SK-N-SH (cell line): ENCODE data around the gene PARD3B. TPM values are rescaled to one million over a fixed set of nuclear protein-coding genes. Genes with fewer than 3 reads are reported as not detected.

Experiments
- CTCF ChIA-PET: fragments of 300-600, 350-600 bp; formaldehyde crosslinking; extraction: SDS; loops from one replicate; lab custom pipeline; 2021; lab: Yijun Ruan, JAX
- POLR2A ChIA-PET: fragments of 350-600 bp; sonication (Branson Sonifier 250); formaldehyde crosslinking; extraction: SDS; loops from one replicate; lab custom pipeline; 2020; ENCODE audit warnings: antibody characterized with exemption, inconsistent platforms; lab: Yijun Ruan, JAX
- DNase-seq: peaks from one replicate; pipeline ENCODE4 v3.0.0; 2012
- H2AFZ ChIP-seq: fragments of 200-600 bp; sonication (generic); 2 replicates; pipeline ENCODE4 v1.8.1; 2016; ENCODE audit warnings: antibody characterized with exemption, mild to moderate bottlenecking, low read depth
- H3F3A ChIP-seq: fragments of 200-600 bp; sonication (generic); replicated peaks from 2 replicates; pipeline ENCODE3; 2016; ENCODE audit warnings: antibody characterized with exemption, mild to moderate bottlenecking; ENCODE audit not compliant: insufficient read depth
- H3K27ac ChIP-seq, 2 experiments: fragments of 200-500 bp in 1 of 2; fragments of 200-600 bp in 1 of 2; sonication (Bioruptor generic) in 1 of 2; sonication (generic), shearing (Covaris generic) in 1 of 2; 2 replicates each; pipeline versions ENCODE4 v1.5.1 to v1.6.1; 2014 to 2016; ENCODE audit warnings: low read depth in 2 of 2, inconsistent platforms in 1 of 2, low read length in 1 of 2, mild to moderate bottlenecking in 1 of 2, mixed read lengths in 1 of 2
- H3K27me3 ChIP-seq: fragments of 200-600 bp; sonication (generic), shearing (Covaris generic); 2 replicates; pipeline ENCODE4 v1.6.1; 2016; ENCODE audit warnings: mixed run types; ENCODE audit not compliant: insufficient read depth
- H3K36me3 ChIP-seq, 2 experiments: fragments of 200-500 bp in 1 of 2; fragments of 200-600 bp in 1 of 2; sonication (Bioruptor generic) in 1 of 2; sonication (generic) in 1 of 2; replicated peaks in 1 of 2; 2 replicates each; pipeline versions ENCODE3 to v1.5.1; 2014 to 2016; ENCODE audit warnings: low read length in 1 of 2, mild to moderate bottlenecking in 1 of 2; ENCODE audit not compliant: insufficient read depth in 2 of 2, control insufficient read depth in 1 of 2
- H3K4me1 ChIP-seq, 2 experiments: fragments of 200-500 bp in 1 of 2; fragments of 200-600 bp in 1 of 2; sonication (Bioruptor generic) in 1 of 2; sonication (generic), shearing (Covaris generic) in 1 of 2; 2 replicates each; pipeline versions ENCODE4 v1.5.1 to v1.6.1; 2014 to 2016; ENCODE audit warnings: low read depth in 1 of 2, low read length in 1 of 2, mixed run types in 1 of 2; ENCODE audit not compliant: insufficient read depth in 2 of 2, control insufficient read depth in 1 of 2
- H3K4me2 ChIP-seq: fragments of 200-600 bp; sonication (generic), shearing (Covaris generic); 2 replicates; pipeline ENCODE4 v1.6.1; 2017; ENCODE audit warnings: mixed run types
- H3K4me3 ChIP-seq, 2 experiments: fragments of 200-500 bp in 1 of 2; fragments of 200-600 bp in 1 of 2; sonication (Bioruptor generic) in 1 of 2; sonication (generic), shearing (Covaris generic) in 1 of 2; 2 replicates each; pipeline versions ENCODE4 v1.5.1 to v1.8.1; 2014 to 2016; ENCODE audit warnings: low read depth in 2 of 2, inconsistent platforms in 1 of 2, low read length in 1 of 2, mild to moderate bottlenecking in 1 of 2, mixed read lengths in 1 of 2, moderate library complexity in 1 of 2
- H3K79me2 ChIP-seq: fragments of 200-600 bp; sonication (generic); 2 replicates; pipeline ENCODE4 v1.8.1; 2017; ENCODE audit warnings: mild to moderate bottlenecking; ENCODE audit not compliant: insufficient read depth
- H3K9ac ChIP-seq: fragments of 200-600 bp; sonication (generic); 2 replicates; pipeline ENCODE4 v1.6.1; 2017; ENCODE audit warnings: mixed run types
- H3K9me2 ChIP-seq: fragments of 200-600 bp; sonication (generic); 2 replicates; pipeline ENCODE4 v1.6.1; 2017; ENCODE audit warnings: mixed run types
- H3K9me3 ChIP-seq: fragments of 200-600 bp; sonication (generic); 2 replicates; pipeline ENCODE4 v1.6.1; 2017; ENCODE audit warnings: mixed run types, mild to moderate bottlenecking, moderate library complexity
- H4K20me1 ChIP-seq: fragments of 200-600 bp; sonication (generic); 2 replicates; pipeline ENCODE4 v1.6.1; 2017; ENCODE audit warnings: mild to moderate bottlenecking, mixed run types; ENCODE audit not compliant: insufficient read depth
- CHD2 ChIP-seq: fragments of 150-350 bp; IDR thresholded peaks from 2 replicates; pipeline ENCODE4 v1.6.1; 2018; ENCODE audit warnings: low read length; ENCODE audit not compliant: partially characterized antibody
- EZH2phosphoT487 ChIP-seq: fragments of 200-600 bp; sonication (generic); IDR thresholded peaks from 2 replicates; pipeline ENCODE4 v1.6.1; 2017; ENCODE audit warnings: low read depth, mixed run types, mild to moderate bottlenecking, antibody characterized with exemption, moderate library complexity, borderline replicate concordance
- FOSL2 ChIP-seq: IDR thresholded peaks from 2 replicates; pipeline ENCODE4 v1.4.0; 2012; ENCODE audit warnings: low read depth, mild to moderate bottlenecking, moderate library complexity, borderline replicate concordance
- GABPA ChIP-seq: IDR thresholded peaks from 2 replicates; pipeline ENCODE4 v1.4.0; 2012; ENCODE audit warnings: low read depth, mild to moderate bottlenecking
- IRF3 ChIP-seq: fragments of 150-350 bp; IDR thresholded peaks from 2 replicates; pipeline ENCODE4 v1.6.1; 2016; ENCODE audit warnings: mild to moderate bottlenecking, low read depth, low read length
- JUND ChIP-seq: IDR thresholded peaks from 2 replicates; pipeline ENCODE4 v1.4.0; 2012
- MXI1 ChIP-seq: IDR thresholded peaks from 2 replicates; pipeline ENCODE4 v1.6.1; 2012; ENCODE audit warnings: mild to moderate bottlenecking, low read depth, low read length, improper control_type of control experiment
- NFIC ChIP-seq: IDR thresholded peaks from 2 replicates; pipeline ENCODE4 v1.4.0; 2012; ENCODE audit warnings: borderline replicate concordance
- PBX3 ChIP-seq: IDR thresholded peaks from 2 replicates; pipeline ENCODE4; 2012
- SMC3 ChIP-seq: IDR thresholded peaks from 2 replicates; pipeline ENCODE4 v1.6.1; 2012; ENCODE audit warnings: low read depth, low read length, improper control_type of control experiment
- TAF1 ChIP-seq: IDR thresholded peaks from 2 replicates; pipeline ENCODE4 v1.6.1; 2012; ENCODE audit warnings: low read depth, mild to moderate bottlenecking, low read length, moderate library complexity, borderline replicate concordance
- USF1 ChIP-seq: IDR thresholded peaks from 2 replicates; pipeline ENCODE4 v1.4.0; 2012; ENCODE audit warnings: low read depth, borderline replicate concordance
- ZBTB33 ChIP-seq: IDR thresholded peaks from 2 replicates; pipeline ENCODE4 v1.4.0; 2012; ENCODE audit warnings: low read depth, borderline replicate concordance
- WGBS: methylation state at CpG from one replicate; pipeline ENCODE4 v1.1.6; 2017; ENCODE audit warnings: low lambda C conversion rate; 5-methylcytosine and 5-hydroxymethylcytosine counted together
- polyA plus RNA-seq, 3 experiments: library from polyadenylated mRNA; depleted of rRNA; stranded (reverse); fragments of >200 nt; gene quantifications; 2 replicates each; pipeline ENCODE4 v1.2.3, GENCODE V29; 2012

PARD3B gene
- polyA plus RNA-seq, 1 of the 3 experiments (the other 2 are of a cell fraction) = 0.87 TPM

- TF ChIP-seq USF1 = no peak
- no peak for TF ChIP-seq PBX3
- TF ChIP-seq SMC3 = no peak
Observed at GRCh38 chr2:205579335-205579734, 1034.1 kb downstream of the PARD3B start (continued).

- Histone ChIP-seq H3K9ac (no peak overlapping the region), H3K27ac (no peak overlapping the region), H2AFZ (no peak overlapping the region), H3F3A (no peaks in the 10 kb centered on the region), H3K36me3 (no peaks in the 10 kb centered on the region), H3K9me2 (no peaks in the 10 kb centered on the region), H3K9me3 (no peaks in the 10 kb centered on the region), H4K20me1 (no peaks in the 10 kb centered on the region), H3K4me1 (peaks cover 0 to 4% of the 10 kb centered on the region in 2 experiments; a peak in 2 of 4 replicates), H3K27me3 (no peaks in the 10 kb centered on the region), H3K4me3 (no peak overlapping the region), H3K79me2 (no peaks in the 10 kb centered on the region), H3K4me2 (no peak overlapping the region)
- CTCF ChIA-PET = interaction anchor here (1.0 to 2.3 kb wide), 2 partner anchors 9 to 15 kb away, joined by 3 to 9 read pairs; no protein-coding TSS in a partner anchor
- 62% methylated on average over 8 of the region's 8 CpGs for WGBS
- no peak for DNase-seq
- POLR2A ChIA-PET = no interaction called here
- no peak for TF ChIP-seq PBX3
- TF ChIP-seq USF1 = no peak
- TF ChIP-seq GABPA = no peak
- TF ChIP-seq FOSL2 = 0 out of 2 replicates have a peak, but pooled peaks have one; percentile 42
- peak; percentile 51 for TF ChIP-seq JUND
Observed at GRCh38 chr2:205580212-205580987, 1035.1 kb downstream of the PARD3B start.

GRCh38 chr2:205582366-205582765 lies 1037.1 kb downstream of the PARD3B start:
- no peak overlapping the region for H3K4me3 ChIP-seq
- H2AFZ ChIP-seq = no peak overlapping the region
- H3K9me3 ChIP-seq = no peaks in the 10 kb centered on the region
- CTCF ChIA-PET = no interaction called here
- no peak for DNase-seq
- H4K20me1 ChIP-seq = no peaks in the 10 kb centered on the region
- POLR2A ChIA-PET = no interaction called here
- 91% methylated on average over 2 of the region's 2 CpGs for WGBS
- no peaks in the 10 kb centered on the region for H3K36me3 ChIP-seq
- no peak overlapping the region for H3K4me2 ChIP-seq
- H3K79me2 ChIP-seq = no peaks in the 10 kb centered on the region
- no peaks in the 10 kb centered on the region for H3K9me2 ChIP-seq
- no peak for TF ChIP-seq EZH2phosphoT487
- no peak for TF ChIP-seq GABPA
- TF ChIP-seq CHD2 = no peak
- no peak for TF ChIP-seq IRF3
- no peak for TF ChIP-seq MXI1
- no peak for TF ChIP-seq NFIC
- TF ChIP-seq TAF1 = no peak
- TF ChIP-seq ZBTB33 = no peak
- no peaks in the 10 kb centered on the region for H3F3A ChIP-seq
- no peak overlapping the region for H3K9ac ChIP-seq
- no peaks in the 10 kb centered on the region for H3K27me3 ChIP-seq
- H3K27ac ChIP-seq = no peak overlapping the region
- H3K4me1 ChIP-seq = peaks cover 0 to 6% of the 10 kb centered on the region in 2 experiments; a peak in 2 of 4 replicates
